HEK293T (cell line): Measurements from ENCODE around the gene LRRN4CL.
"Not testable (repeated sequence)": the region's sequence is repeated elsewhere in the genome, so short reads cannot be mapped to it uniquely, and the experiment has no call there.

ENCODE experiments used
- CTCF ChIA-PET: fragments of 350-600 bp; formaldehyde crosslinking; extraction: SDS; loops from one replicate; lab custom pipeline; 2021; ENCODE audit warnings: antibody characterized with exemption, inconsistent platforms; lab: Yijun Ruan, JAX
- POLR2A ChIA-PET: fragments of 350-600 bp; formaldehyde crosslinking; extraction: SDS; loops from one replicate; lab custom pipeline; 2020; ENCODE audit warnings: antibody characterized with exemption, inconsistent platforms; lab: Yijun Ruan, JAX
- DNase-seq: peaks from one replicate; pipeline ENCODE4 v3.0.0; 2012; ENCODE audit warnings: mixed read lengths; ENCODE audit errors: extremely low spot score
- ARNT ChIP-seq: fragments of 450-650 bp; IDR thresholded peaks from 2 replicates; pipeline ENCODE4 v1.6.1; 2017; ENCODE audit warnings: mild to moderate bottlenecking
- BHLHE40 ChIP-seq: fragments of 450-650 bp; IDR thresholded peaks from 2 replicates; pipeline ENCODE4 v1.6.1; 2016; ENCODE audit warnings: mild to moderate bottlenecking, moderate library complexity, borderline replicate concordance
- CTBP1 ChIP-seq: fragments of 450-650 bp; IDR thresholded peaks from 2 replicates; pipeline ENCODE4 v1.6.1; 2016; ENCODE audit warnings: borderline replicate concordance
- ELF4 ChIP-seq: fragments of 450-650 bp; IDR thresholded peaks from 2 replicates; pipeline ENCODE4 v1.6.1; 2017; ENCODE audit warnings: antibody characterized with exemption
- FOXA1 ChIP-seq: fragments of 450-650 bp; IDR thresholded peaks from 2 replicates; pipeline ENCODE4 v1.6.1; 2016; ENCODE audit warnings: mild to moderate bottlenecking
- FOXK2 ChIP-seq: fragments of 450-650 bp; IDR thresholded peaks from 2 replicates; pipeline ENCODE4 v1.6.1; 2016; ENCODE audit warnings: mild to moderate bottlenecking
- FOXM1 ChIP-seq: fragments of 450-650 bp; IDR thresholded peaks from 2 replicates; pipeline ENCODE4 v1.6.1; 2017; ENCODE audit warnings: mild to moderate bottlenecking, borderline replicate concordance
- HDGF ChIP-seq: fragments of 450-650 bp; IDR thresholded peaks from 2 replicates; pipeline ENCODE4 v1.6.1; 2017; ENCODE audit warnings: antibody characterized with exemption, borderline replicate concordance
- L3MBTL2 ChIP-seq: fragments of 450-650 bp; conservative IDR thresholded peaks from 2 replicates; pipeline ENCODE4 v1.6.1; 2016; ENCODE audit warnings: mild to moderate bottlenecking
- LEF1 ChIP-seq: fragments of 450-650 bp; IDR thresholded peaks from 2 replicates; pipeline ENCODE4 v1.6.1; 2017; ENCODE audit warnings: mild to moderate bottlenecking, borderline replicate concordance
- NFRKB ChIP-seq: fragments of 450-650 bp; IDR thresholded peaks from 2 replicates; pipeline ENCODE4 v1.6.1; 2016; ENCODE audit warnings: mild to moderate bottlenecking, moderate library complexity
- PKNOX1 ChIP-seq: fragments of 450-650 bp; IDR thresholded peaks from 2 replicates; pipeline ENCODE4 v1.6.1; 2016
- SP1 ChIP-seq: fragments of 450-650 bp; IDR thresholded peaks from 2 replicates; pipeline ENCODE4 v1.6.1; 2017
- SUZ12 ChIP-seq: fragments of 450-650 bp; IDR thresholded peaks from 2 replicates; pipeline ENCODE4 v1.6.1; 2016; ENCODE audit warnings: mild to moderate bottlenecking
- TARDBP ChIP-seq: fragments of 450-650 bp; IDR thresholded peaks from 2 replicates; pipeline ENCODE4 v1.6.1; 2016
- ZNF384 ChIP-seq: fragments of 450-650 bp; IDR thresholded peaks from 2 replicates; pipeline ENCODE4 v1.6.1; 2016

The LRRN4CL gene

GRCh38 chr11:62677156-62677555 lies 12.2 kb downstream of the LRRN4CL start:
- CTCF ChIA-PET, result interaction anchor here (0.8 kb wide), 1 partner anchor 163 kb away, joined by 3 read pairs; no protein-coding TSS in a partner anchor
- no peak for TF ChIP-seq FOXA1
- no peak for TF ChIP-seq BHLHE40
- TF ChIP-seq NFRKB, result no peak
- TF ChIP-seq SP1, result no peak
- no peak for TF ChIP-seq PKNOX1
- no peak for TF ChIP-seq FOXK2
- TF ChIP-seq SUZ12, result no peak
- no peak for TF ChIP-seq FOXM1
- no peak for TF ChIP-seq ARNT
- TF ChIP-seq ZNF384, result no peak
- no peak for DNase-seq
- POLR2A ChIA-PET, result interaction anchor here (0.6 to 6.0 kb wide), 9 partner anchors 12 to 1387 kb away, joined by 3 to 34 read pairs (median 4); partner anchors contain the start of genes C11orf98, CSKMT, HNRNPUL2 and INTS5

GRCh38 chr11:62676698-62677097 lies 12.6 kb downstream of the LRRN4CL start:
- no peak for TF ChIP-seq SUZ12
- no peak for TF ChIP-seq ZNF384
- no peak for TF ChIP-seq L3MBTL2
- no peak for TF ChIP-seq LEF1
- TF ChIP-seq FOXM1, result no peak
- TF ChIP-seq FOXA1, result no peak
- no peak for DNase-seq
- CTCF ChIA-PET, result interaction anchor here (0.7 to 0.8 kb wide), 2 partner anchors 111 to 164 kb away, joined by 3 read pairs; partner anchors contain the start of gene TMEM179B
- POLR2A ChIA-PET, result interaction anchor here (0.6 to 6.0 kb wide), 8 partner anchors 12 to 1387 kb away, joined by 3 to 34 read pairs (median 4); partner anchors contain the start of genes C11orf98, CSKMT, HNRNPUL2 and INTS5

- not testable (repeated sequence) for DNase-seq
- CTCF ChIA-PET, result interaction anchor here (0.9 kb wide), 1 partner anchor 84 kb away, joined by 3 read pairs; the partner anchor contains the start of gene TUT1
- POLR2A ChIA-PET, result interaction anchor here (6.0 kb wide), 1 partner anchor 10 kb away, joined by 34 read pairs; the partner anchor contains the start of genes C11orf98 and CSKMT
These were observed 13.9 kb downstream of the LRRN4CL start for GRCh38 chr11:62675415-62675814.

- ChIA-PET CTCF (interaction anchor here (0.6 kb wide), 1 partner anchor 62 kb away, joined by 7 read pairs; no protein-coding TSS in a partner anchor), POLR2A (interaction anchor here (1.8 to 7.2 kb wide), 7 partner anchors 8 to 168 kb away, joined by 7 to 61 read pairs (median 23); partner anchors contain the start of genes C11orf98, CSKMT, GANAB and INTS5)
- TF ChIP-seq PKNOX1 (no peak), ZNF384 (0 out of 2 replicates have a peak, but pooled peaks have one; percentile 4)
- no peak for DNase-seq
These were observed 16.2 kb downstream of the LRRN4CL start for GRCh38 chr11:62673196-62673525.

- DNase-seq, result peak; percentile 62
- no peak for TF ChIP-seq FOXK2
- no peak for TF ChIP-seq SP1
- TF ChIP-seq FOXM1, result no peak
- no peak for TF ChIP-seq PKNOX1
- no peak for TF ChIP-seq HDGF
- TF ChIP-seq BHLHE40, result no peak
- no peak for TF ChIP-seq SUZ12
- TF ChIP-seq FOXA1, result no peak
- TF ChIP-seq ZNF384, result no peak
- TF ChIP-seq CTBP1, result 0 out of 2 replicates have a peak, but pooled peaks have one; percentile 6
- TF ChIP-seq NFRKB, result no peak
- no peak for TF ChIP-seq TARDBP
- no peak for TF ChIP-seq LEF1
- peak; percentile 56 for TF ChIP-seq ELF4
- TF ChIP-seq ARNT, result no peak
- TF ChIP-seq L3MBTL2, result peak; percentile 26; the same call in 1 of the 2 replicates
- ChIA-PET CTCF (interaction anchor here (0.5 to 2.1 kb wide), 4 partner anchors 9 to 211 kb away, joined by 3 to 13 read pairs (median 4); no protein-coding TSS in a partner anchor), POLR2A (interaction anchor here (0.7 to 7.2 kb wide), 44 partner anchors 9 to 276 kb away, joined by 3 to 61 read pairs (median 5); partner anchors contain the start of genes B3GAT3, BSCL2, EEF1G and GANAB)
These were observed 17.5 kb downstream of the LRRN4CL start, which contains the start of the genes LBHD1 and UQCC3 for GRCh38 chr11:62671608-62672389. LBHD1 (minus strand) TSS chr11:62672267; CDS start chr11:62670031, 2,236 bp downstream. UQCC3 (plus strand) TSS chr11:62671673; CDS start chr11:62671746, 73 bp downstream.

- TF ChIP-seq FOXK2, result no peak
- no peak for TF ChIP-seq TARDBP
- TF ChIP-seq FOXA1, result no peak
- TF ChIP-seq NFRKB, result no peak
- no peak for TF ChIP-seq ELF4
- TF ChIP-seq L3MBTL2, result no peak; the same call in 1 of the 2 replicates
- no peak for TF ChIP-seq HDGF
- no peak for DNase-seq
- ChIA-PET POLR2A (interaction anchor here (0.7 to 7.2 kb wide), 41 partner anchors 8 to 275 kb away, joined by 3 to 61 read pairs (median 6); partner anchors contain the start of genes B3GAT3, BSCL2, EEF1G and GANAB), CTCF (interaction anchor here (1.0 to 2.1 kb wide), 2 partner anchors 10 to 77 kb away, joined by 5 to 13 read pairs; no protein-coding TSS in a partner anchor)
These were observed 18.1 kb downstream of the LRRN4CL start for GRCh38 chr11:62671236-62671607.
